GM21390 (cell line): ENCODE results near the gene ABCG2.
A peak's percentile ranks its signal among the peaks of the same experiment; 100 is the strongest.
"Not testable (repeated sequence)": the region's sequence is repeated elsewhere in the genome, so short reads cannot be mapped to it uniquely, and the experiment has no call there.

Source experiments
- ATAC-seq: cut with Tn5 transposase; IDR thresholded peaks from one replicate; pipeline ENCODE4 v1.9.1; 2021; ENCODE audit not compliant: unreplicated experiment

The ABCG2 gene

GRCh38 chr4:88169298-88169697, 10.9 kb upstream of the ABCG2 start:
- no peak for ATAC-seq

DNA sequence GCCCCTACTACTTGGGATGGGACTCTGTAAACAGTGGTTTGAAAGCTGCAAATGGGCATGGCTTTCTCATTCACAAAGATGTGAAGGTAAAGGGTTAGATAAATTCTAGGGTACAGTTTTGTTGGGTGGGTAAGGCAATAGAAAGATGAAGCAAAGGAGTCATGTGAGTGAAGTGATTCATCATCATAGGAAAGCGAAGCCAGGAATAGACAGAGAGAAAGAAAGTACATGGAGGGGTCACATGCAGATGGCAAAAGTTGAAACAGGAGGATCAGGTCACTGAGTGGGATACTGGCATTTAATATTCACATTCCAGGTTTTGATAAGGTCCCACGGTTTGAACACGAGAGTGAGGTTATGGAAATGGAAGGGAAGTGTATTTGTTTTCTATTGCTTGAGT, 8.2 kb upstream of the ABCG2 start:
- no peak for ATAC-seq

DNA sequence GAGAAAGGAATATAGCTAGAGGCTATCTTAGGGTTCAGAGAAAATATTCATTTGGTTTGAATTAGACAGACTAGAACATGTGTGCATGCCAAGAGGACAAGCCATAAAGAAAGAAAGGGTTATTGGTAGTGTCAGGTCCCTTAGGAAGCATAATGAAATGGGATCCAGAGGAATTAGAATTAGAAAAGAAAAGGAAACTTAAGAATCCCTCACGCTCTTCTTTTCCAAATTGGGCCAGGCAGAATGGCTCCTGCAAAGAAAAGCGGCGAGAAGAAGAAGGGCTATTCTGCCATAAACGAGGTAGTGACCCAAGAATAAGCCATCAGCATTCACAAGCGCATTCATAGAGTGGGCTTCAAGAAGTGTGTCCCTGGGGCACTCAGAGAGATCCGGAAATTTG, 4.9 kb upstream of the ABCG2 start:
- ATAC-seq: no peak

DNA sequence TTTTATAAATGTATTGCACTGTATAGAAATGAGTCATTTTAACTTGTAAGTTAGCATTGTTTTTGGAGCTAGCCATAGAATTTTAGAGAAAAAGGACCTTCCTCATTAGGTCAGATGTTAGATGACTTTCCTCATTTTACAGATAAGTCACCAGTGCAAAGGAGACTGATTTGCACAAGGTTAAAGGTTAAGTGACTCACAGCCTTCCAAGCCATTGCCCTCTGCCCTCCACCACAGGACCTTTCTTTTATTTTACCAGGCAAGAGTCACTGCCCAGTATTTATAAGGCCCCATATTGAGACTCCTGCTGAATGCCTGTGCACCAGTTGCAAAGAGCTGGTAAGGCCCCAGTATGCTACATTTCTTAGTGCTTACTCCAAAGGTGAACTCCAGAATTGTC, 4.2 kb upstream of the ABCG2 start:
- no peak for ATAC-seq

DNA sequence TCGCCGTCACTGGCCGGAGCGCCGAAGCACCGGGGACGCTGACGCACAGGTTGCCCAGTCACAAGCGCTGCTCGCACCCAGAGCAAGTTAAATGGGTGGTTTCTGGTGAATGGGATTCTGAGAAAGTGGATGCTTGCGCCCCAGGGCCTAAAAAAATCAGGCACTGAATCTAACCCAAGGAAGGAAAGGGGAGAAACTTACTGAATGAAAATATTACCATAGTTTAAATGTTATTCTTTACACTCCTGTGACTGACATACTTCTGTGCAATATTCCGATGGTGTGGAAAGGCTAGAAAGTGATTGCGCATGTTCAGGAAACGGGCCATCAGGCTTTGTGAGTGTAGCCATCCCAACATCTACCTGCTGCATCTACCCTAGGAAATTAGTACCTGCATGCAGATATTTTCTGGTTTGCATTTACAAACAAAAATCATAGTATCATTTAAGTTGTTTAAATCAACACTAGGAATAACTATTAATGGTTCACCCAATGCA, 838 bp upstream of the ABCG2 start:
- ATAC-seq: peak; percentile 43

DNA sequence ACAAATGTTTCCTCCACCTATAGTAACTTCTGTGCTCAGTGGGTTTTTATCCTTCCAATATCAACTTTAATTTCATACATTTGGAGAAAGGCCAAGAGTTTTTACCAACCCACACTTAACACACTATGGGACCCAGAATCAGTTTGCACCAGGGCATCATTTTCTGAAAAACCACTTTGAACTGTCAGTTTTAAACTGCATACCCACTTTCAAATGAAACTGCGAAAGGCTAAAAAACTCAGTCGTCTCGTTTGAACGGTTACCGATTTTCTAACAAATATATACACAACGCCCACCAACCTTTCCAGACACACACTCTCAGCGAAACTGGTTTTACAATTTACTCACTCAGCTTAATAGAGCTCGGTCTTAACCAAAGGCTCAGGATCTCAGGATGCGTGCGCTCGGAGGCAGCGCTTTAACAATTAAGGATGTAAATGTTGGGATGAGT, 376 bp downstream of the ABCG2 start:
- peak; percentile 33 for ATAC-seq

DNA sequence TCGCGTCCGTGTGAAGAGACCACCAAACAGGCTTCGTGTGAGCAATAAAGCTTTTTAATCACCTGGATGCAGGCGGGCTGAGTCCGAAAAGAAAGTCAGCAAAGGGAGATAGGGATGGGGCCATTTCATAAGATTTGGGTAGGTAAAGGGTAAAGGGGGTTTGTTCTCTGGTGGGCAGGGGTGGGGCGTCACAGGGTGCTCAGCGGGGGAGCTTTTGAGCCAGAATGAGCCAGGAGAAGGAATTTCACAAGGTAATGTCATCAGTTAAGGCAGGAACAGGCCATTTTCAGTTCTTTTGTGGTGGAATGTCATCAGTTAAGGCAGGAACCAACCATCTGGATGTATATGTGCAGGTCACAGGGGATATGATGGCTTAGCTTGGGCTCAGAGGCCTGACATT, 6.1 kb downstream of the ABCG2 start:
- not testable (repeated sequence) for ATAC-seq

- ATAC-seq: no peak
Measured at GRCh38 chr4:88148560-88148959, 9.9 kb downstream of the ABCG2 start.

- no peak for ATAC-seq
Measured at GRCh38 chr4:88147799-88148217, 10.6 kb downstream of the ABCG2 start.

- no peak for ATAC-seq
Measured at GRCh38 chr4:88146891-88147290, 11.5 kb downstream of the ABCG2 start.

DNA sequence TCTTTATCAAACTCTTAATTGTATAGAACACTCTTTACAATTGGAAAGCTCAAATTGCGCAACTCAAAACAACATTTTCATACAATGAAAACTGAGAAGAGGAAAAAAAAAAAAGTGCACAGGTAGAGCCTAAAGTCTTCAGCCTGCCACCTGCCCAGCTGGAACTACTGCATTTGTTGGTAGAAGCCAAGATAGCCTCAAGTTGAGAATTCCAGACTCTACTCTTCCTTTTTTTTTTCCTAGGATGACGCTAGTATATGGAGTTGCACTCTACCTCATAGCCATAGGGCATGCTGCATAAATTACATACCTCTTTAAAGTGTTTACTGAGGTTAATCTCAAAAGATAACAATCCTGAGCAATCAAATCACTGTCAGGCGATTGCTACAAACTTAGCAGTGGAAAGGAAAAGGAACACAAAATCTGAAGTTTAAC, 13.6 kb downstream of the ABCG2 start:
- no peak for ATAC-seq

DNA sequence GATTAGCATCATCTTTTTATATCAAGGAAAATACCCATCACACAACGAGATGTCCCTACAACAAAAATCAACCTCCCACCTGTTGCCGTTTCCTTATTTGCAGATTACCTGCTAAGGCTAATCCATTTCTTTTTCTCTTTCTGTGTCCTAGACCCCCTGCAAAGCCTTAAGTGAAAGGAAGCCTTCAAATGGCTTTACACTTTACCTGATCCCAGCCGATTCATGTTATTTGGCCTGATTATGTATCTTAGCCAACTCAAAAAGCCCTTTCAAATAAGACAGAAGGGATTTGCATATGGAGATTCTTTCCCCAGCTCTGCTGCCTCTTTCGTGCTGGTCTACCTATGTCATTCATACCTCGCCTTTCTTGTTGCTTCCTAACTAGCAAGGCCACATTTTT, 14.4 kb downstream of the ABCG2 start:
- no peak for ATAC-seq

DNA sequence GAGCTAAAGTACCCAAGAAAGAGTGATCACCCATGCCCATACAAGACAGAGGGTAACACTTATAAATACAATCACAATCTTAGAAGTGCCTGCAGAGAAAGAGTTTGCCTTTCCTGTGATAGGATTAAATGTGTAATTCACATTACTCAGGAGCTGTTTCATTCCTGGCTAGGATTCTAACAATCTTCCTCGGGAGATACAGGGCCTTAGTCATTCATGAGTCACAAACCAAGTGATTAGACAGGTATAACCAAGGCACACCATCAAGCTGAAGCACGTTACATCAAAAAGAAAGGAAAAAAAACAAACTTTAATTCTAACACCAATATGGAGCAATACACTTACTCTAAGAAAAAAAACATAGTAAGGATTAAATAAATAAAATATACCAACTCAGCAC, 14.9 kb downstream of the ABCG2 start:
- ATAC-seq: no peak

DNA sequence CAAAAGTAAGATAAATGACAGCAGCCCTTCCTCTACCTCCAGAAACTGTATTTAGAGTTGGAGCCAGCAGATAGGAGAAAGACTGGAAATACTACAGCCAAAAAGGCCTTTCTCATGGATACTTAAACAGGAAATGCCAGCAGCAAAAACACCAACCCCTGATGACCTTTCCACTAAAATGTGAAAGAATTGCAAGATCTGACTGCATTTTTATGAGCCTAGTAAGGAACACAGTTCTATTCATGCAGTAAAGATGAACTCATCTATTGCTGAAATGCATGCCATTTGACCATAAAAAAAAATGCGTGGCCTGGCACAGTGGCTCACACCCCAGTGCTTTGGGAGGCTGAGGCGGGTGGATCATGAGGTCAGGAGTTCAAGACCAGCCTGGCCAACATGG, 19.9 kb downstream of the ABCG2 start:
- no peak for ATAC-seq

DNA sequence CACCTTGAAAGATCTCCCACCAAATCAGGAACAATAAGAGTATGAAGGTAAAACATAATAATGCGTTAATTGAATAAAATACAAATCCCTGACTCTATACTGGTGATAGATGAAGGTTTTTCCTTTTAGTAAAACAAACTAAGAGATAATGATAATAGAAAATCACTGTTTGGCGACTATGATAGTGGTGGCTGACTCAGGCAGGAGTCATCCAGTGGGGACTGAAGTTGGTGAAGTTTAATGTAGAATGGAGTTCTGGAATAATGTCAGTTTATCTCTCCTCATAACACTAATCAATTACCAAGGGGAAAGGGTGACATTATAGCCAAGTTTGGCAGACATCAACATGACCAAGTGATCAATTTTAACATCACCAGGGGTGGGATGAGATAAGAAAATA, 21.3 kb downstream of the ABCG2 start:
- no peak for ATAC-seq

- ATAC-seq: no peak
Measured at GRCh38 chr4:88136249-88136648, 22.2 kb downstream of the ABCG2 start.

DNA sequence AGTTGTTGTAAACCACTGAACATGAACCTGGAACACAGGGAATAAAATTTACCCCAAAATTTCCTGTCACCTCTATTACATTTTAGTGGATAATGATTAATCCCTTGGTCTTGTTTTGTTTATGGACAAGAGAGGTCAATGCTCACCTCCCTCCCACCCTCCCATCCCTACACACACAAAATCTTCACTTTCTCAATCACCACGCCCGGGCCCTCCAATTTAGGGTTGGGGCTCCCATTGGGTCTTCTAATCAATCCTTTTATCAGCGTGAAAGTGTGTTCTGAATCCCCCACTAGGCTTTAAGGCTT, 23.1 kb downstream of the ABCG2 start:
- no peak for ATAC-seq

GRCh38 chr4:88134536-88135355, 23.7 kb downstream of the ABCG2 start:
- ATAC-seq: no peak

GRCh38 chr4:88134111-88134510, 24.3 kb downstream of the ABCG2 start:
- no peak for ATAC-seq

DNA sequence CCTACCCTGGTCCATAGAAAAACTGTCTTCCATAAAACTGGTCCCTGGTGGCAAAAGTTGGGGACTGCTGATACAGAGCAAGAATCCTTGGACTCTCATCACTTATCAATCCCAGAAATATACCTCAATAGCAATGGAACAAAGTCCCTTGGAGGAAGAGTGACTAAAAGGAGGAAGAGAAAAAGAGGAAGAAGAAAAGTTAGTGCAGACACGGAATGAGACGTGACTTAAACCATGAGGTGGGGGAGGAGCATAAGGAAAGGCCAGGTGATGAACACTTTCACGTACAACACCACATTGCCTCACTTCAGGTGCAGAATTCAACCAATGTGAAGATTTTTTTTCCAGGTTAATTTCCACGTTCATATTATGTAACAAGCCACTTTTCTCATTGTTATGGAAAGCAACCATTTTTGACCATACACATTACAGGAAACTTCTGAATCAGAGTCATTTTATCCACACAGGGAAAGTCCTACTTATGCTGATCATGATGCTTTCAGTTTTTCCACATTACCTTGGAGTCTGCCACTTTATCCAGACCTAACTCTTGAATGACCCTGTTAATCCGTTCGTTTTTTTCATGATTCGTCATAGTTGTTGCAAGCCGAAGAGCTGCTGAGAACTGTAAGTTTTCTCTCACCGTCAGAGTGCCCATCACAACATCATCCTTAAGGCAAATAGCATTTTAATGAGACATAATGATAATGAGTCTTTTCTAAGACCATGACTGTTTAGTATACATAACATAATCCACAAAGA, 27.7 kb downstream of the ABCG2 start:
- ATAC-seq: no peak

DNA sequence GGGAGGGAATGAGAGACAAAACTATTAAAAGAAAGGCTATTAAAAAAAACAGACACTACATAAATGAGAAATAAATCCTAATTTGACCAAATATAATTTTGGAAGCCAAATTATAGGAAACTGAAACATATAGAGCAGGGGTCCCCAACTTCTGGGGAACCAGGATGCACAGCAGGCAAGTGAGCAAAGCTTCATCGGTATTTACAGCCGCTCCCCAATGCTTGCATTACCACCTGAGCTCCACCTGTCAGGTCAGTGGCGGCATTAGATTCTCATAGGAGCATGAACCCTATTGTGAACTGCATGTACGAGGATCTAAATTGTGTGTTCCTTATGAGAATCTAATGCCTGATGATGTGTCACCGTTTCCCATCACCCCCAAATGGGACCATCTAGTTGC, 28.4 kb downstream of the ABCG2 start:
- ATAC-seq: no peak

GRCh38 chr4:88122260-88122659, 36.2 kb downstream of the ABCG2 start:
- ATAC-seq: not testable (repeated sequence)
